ENCODE results near the gene UBE3D.

UBE3D gene

GRCh38 chr6:82910820-82911219 is 154.8 kb downstream of the UBE3D start:
- Histone ChIP-seq H2BK120ac (ENCODE audit: insufficient read depth, low read length, poor library complexity) (no peak overlapping the region), H3K9ac (ENCODE audit: low read length) (no peak overlapping the region), H3K4me2 (ENCODE audit: low read length) (no peak overlapping the region), H3K18ac (ENCODE audit: low read length) (no peak overlapping the region), H4K12ac (ENCODE audit: low read depth, low read length) (no peak overlapping the region), H3K79me1 (ENCODE audit: low read length) (no peaks in the 10 kb centered on the region), H3K79me2 (ENCODE audit: control insufficient read depth, insufficient read depth, low read length, poor library complexity) (no peaks in the 10 kb centered on the region), H4K91ac (ENCODE audit: low read depth, low read length) (no peak overlapping the region), H3K36me3 (ENCODE audit: control insufficient read depth in 1 of 2, insufficient read depth in 2 of 2, low read length in 2 of 2) (no peaks in the 10 kb centered on the region), H3K27ac (ENCODE audit: low read depth, low read length) (no peak overlapping the region), H3K4ac (ENCODE audit: low read depth, low read length) (no peak overlapping the region), H2AFZ (ENCODE audit: insufficient read depth, low read length, poor library complexity) (no peak overlapping the region), H2BK5ac (ENCODE audit: low read depth, low read length, poor library complexity) (no peak overlapping the region), H3K9me3 (ENCODE audit: insufficient read depth, low read depth, low read length) (no peaks in the 10 kb centered on the region), H2AK5ac (ENCODE audit: low read length) (no peak overlapping the region), H2BK12ac (ENCODE audit: low read length) (no peak overlapping the region), H4K8ac (ENCODE audit: low read depth, low read length) (no peak overlapping the region), H3K4me1 (ENCODE audit: control insufficient read depth in 1 of 2, insufficient read depth in 2 of 2, low read length in 2 of 2) (peaks cover 4 to 6% of the 10 kb centered on the region in 2 experiments), H3K23ac (ENCODE audit: low read length) (no peak overlapping the region), H3K4me3 (ENCODE audit: low read depth, low read length) (no peak overlapping the region), H3K27me3 (ENCODE audit: insufficient read depth, low read length) (no peaks in the 10 kb centered on the region), H3K14ac (ENCODE audit: low read length) (no peak overlapping the region)
- no peak for DNase-seq

- DNase-seq, result no peak
Observed at GRCh38 chr6:82910395-82910794, 155.2 kb downstream of the UBE3D start.

DNA sequence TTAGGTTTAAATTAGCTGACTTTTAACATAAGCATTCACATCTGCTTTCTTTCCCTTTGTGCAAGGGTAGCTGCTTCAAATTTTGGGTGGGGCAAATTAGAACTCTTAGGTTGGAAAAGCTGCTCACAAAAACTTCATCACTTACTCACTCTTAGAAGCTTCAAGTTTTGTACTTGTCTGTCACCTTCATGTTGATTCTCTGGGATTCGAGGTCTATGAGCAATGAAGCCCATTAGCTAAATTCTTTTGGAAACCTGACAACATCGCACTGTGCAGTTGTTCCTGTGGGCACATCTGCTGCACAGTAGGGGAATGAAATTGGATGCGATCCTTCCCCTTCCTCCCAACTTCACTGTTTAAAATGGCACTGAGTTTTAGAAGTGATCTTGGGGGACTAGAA is 156.1 kb downstream of the UBE3D start:
- Histone ChIP-seq H2BK120ac (ENCODE audit: insufficient read depth, low read length, poor library complexity) (no peak overlapping the region), H3K79me2 (ENCODE audit: control insufficient read depth, insufficient read depth, low read length, poor library complexity) (no peaks in the 10 kb centered on the region), H3K79me1 (ENCODE audit: low read length) (no peaks in the 10 kb centered on the region), H3K23ac (ENCODE audit: low read length) (peak overlapping the region; percentile 77), H2AK5ac (ENCODE audit: low read length) (no peak overlapping the region), H3K4me2 (ENCODE audit: low read length) (no peak overlapping the region), H3K36me3 (ENCODE audit: control insufficient read depth in 1 of 2, insufficient read depth in 2 of 2, low read length in 2 of 2) (no peaks in the 10 kb centered on the region), H3K27ac (ENCODE audit: low read depth, low read length) (no peak overlapping the region), H3K14ac (ENCODE audit: low read length) (no peak overlapping the region), H3K9ac (ENCODE audit: low read length) (no peak overlapping the region), H3K18ac (ENCODE audit: low read length) (no peak overlapping the region), H3K4ac (ENCODE audit: low read depth, low read length) (no peak overlapping the region), H3K4me1 (ENCODE audit: control insufficient read depth in 1 of 2, insufficient read depth in 2 of 2, low read length in 2 of 2) (peaks cover 4 to 6% of the 10 kb centered on the region in 2 experiments), H4K12ac (ENCODE audit: low read depth, low read length) (no peak overlapping the region), H4K91ac (ENCODE audit: low read depth, low read length) (no peak overlapping the region), H3K9me3 (ENCODE audit: insufficient read depth, low read depth, low read length) (no peaks in the 10 kb centered on the region), H2AFZ (ENCODE audit: insufficient read depth, low read length, poor library complexity) (no peak overlapping the region), H3K27me3 (ENCODE audit: insufficient read depth, low read length) (no peaks in the 10 kb centered on the region), H2BK5ac (ENCODE audit: low read depth, low read length, poor library complexity) (peak overlapping the region; percentile 28), H2BK12ac (ENCODE audit: low read length) (no peak overlapping the region), H4K8ac (ENCODE audit: low read depth, low read length) (no peak overlapping the region), H3K4me3 (ENCODE audit: low read depth, low read length) (no peak overlapping the region)
- WGBS (ENCODE audit: extremely low coverage, insufficient coverage, insufficient read length), result no CpG with 5 or more reads among the region's 3 CpGs
- DNase-seq, result no peak

More at GRCh38 chr6:82910395-82910794, 155.2 kb downstream of the UBE3D start:
- Histone ChIP-seq H4K8ac (ENCODE audit: low read depth, low read length) (no peak overlapping the region), H3K36me3 (ENCODE audit: control insufficient read depth in 1 of 2, insufficient read depth in 2 of 2, low read length in 2 of 2) (no peaks in the 10 kb centered on the region), H2BK5ac (ENCODE audit: low read depth, low read length, poor library complexity) (no peak overlapping the region), H2AFZ (ENCODE audit: insufficient read depth, low read length, poor library complexity) (no peak overlapping the region), H3K23ac (ENCODE audit: low read length) (no peak overlapping the region), H3K4me1 (ENCODE audit: control insufficient read depth in 1 of 2, insufficient read depth in 2 of 2, low read length in 2 of 2) (peaks cover 4 to 6% of the 10 kb centered on the region in 2 experiments), H3K14ac (ENCODE audit: low read length) (no peak overlapping the region), H2BK12ac (ENCODE audit: low read length) (no peak overlapping the region), H2BK120ac (ENCODE audit: insufficient read depth, low read length, poor library complexity) (no peak overlapping the region), H3K9ac (ENCODE audit: low read length) (no peak overlapping the region), H3K27me3 (ENCODE audit: insufficient read depth, low read length) (no peaks in the 10 kb centered on the region), H3K27ac (ENCODE audit: low read depth, low read length) (no peak overlapping the region), H3K79me2 (ENCODE audit: control insufficient read depth, insufficient read depth, low read length, poor library complexity) (no peaks in the 10 kb centered on the region), H3K18ac (ENCODE audit: low read length) (no peak overlapping the region), H3K4me3 (ENCODE audit: low read depth, low read length) (no peak overlapping the region), H3K79me1 (ENCODE audit: low read length) (no peaks in the 10 kb centered on the region), H4K12ac (ENCODE audit: low read depth, low read length) (no peak overlapping the region), H4K91ac (ENCODE audit: low read depth, low read length) (no peak overlapping the region), H3K4me2 (ENCODE audit: low read length) (no peak overlapping the region), H3K4ac (ENCODE audit: low read depth, low read length) (no peak overlapping the region), H2AK5ac (ENCODE audit: low read length) (no peak overlapping the region), H3K9me3 (ENCODE audit: insufficient read depth, low read depth, low read length) (no peaks in the 10 kb centered on the region)
- WGBS (ENCODE audit: extremely low coverage, insufficient coverage, insufficient read length), result no CpG with 5 or more reads among the region's 1 CpG

DNA sequence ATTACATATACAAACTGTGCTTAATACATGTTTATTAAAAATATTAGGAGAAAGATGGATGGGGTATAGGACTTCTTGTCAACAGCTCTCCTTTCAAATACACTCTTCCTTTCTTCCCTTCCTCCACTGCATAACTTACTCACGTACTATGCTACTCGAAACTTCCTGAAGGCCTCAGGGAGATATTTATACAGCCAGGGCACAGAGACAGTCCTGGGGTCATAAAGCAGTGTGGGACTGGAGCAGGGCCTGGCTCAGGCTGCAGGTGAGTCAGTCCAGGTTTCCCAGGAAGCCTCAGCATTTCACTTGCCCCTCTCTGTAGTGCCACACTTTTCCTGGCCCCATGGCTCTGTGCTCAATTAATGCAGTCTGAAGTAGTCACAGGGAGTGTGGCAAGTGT is 157.0 kb downstream of the UBE3D start:
- Histone ChIP-seq H3K79me1 (ENCODE audit: low read length) (no peaks in the 10 kb centered on the region), H3K4me1 (ENCODE audit: control insufficient read depth in 1 of 2, insufficient read depth in 2 of 2, low read length in 2 of 2) (peaks cover 4 to 6% of the 10 kb centered on the region in 2 experiments), H3K14ac (ENCODE audit: low read length) (no peak overlapping the region), H3K18ac (ENCODE audit: low read length) (no peak overlapping the region), H3K4me2 (ENCODE audit: low read length) (no peak overlapping the region), H3K4me3 (ENCODE audit: low read depth, low read length) (no peak overlapping the region), H4K12ac (ENCODE audit: low read depth, low read length) (no peak overlapping the region), H3K27ac (ENCODE audit: low read depth, low read length) (no peak overlapping the region), H4K91ac (ENCODE audit: low read depth, low read length) (no peak overlapping the region), H3K23ac (ENCODE audit: low read length) (no peak overlapping the region), H3K4ac (ENCODE audit: low read depth, low read length) (no peak overlapping the region), H3K9ac (ENCODE audit: low read length) (no peak overlapping the region), H2AK5ac (ENCODE audit: low read length) (no peak overlapping the region), H2AFZ (ENCODE audit: insufficient read depth, low read length, poor library complexity) (no peak overlapping the region), H3K27me3 (ENCODE audit: insufficient read depth, low read length) (no peaks in the 10 kb centered on the region), H4K8ac (ENCODE audit: low read depth, low read length) (no peak overlapping the region), H2BK120ac (ENCODE audit: insufficient read depth, low read length, poor library complexity) (no peak overlapping the region), H3K79me2 (ENCODE audit: control insufficient read depth, insufficient read depth, low read length, poor library complexity) (no peaks in the 10 kb centered on the region), H2BK12ac (ENCODE audit: low read length) (no peak overlapping the region), H2BK5ac (ENCODE audit: low read depth, low read length, poor library complexity) (no peak overlapping the region), H3K9me3 (ENCODE audit: insufficient read depth, low read depth, low read length) (no peaks in the 10 kb centered on the region), H3K36me3 (ENCODE audit: control insufficient read depth in 1 of 2, insufficient read depth in 2 of 2, low read length in 2 of 2) (no peaks in the 10 kb centered on the region)
- DNase-seq, result no peak
- no CpG with 5 or more reads among the region's 2 CpGs for WGBS (ENCODE audit: extremely low coverage, insufficient coverage, insufficient read length)

All from trophoblast cell (in vitro differentiated cells and primary cell).